Posterior vena cava (tissue), 2 donors: ENCODE data around the gene CCDC12. TPM values are rescaled to one million over a fixed set of nuclear protein-coding genes. Genes with fewer than 3 reads are reported as not detected.
A peak's percentile ranks its signal among the peaks of the same experiment; 100 is the strongest.

Experiments used
- DNase-seq: peaks from one replicate; pipeline ENCODE4 v3.0.0-alpha.2; 2020; ENCODE audit warnings: low spot score
- intact Hi-C, 2 donors: fragments of 100-400 bp; cut with DNase I; formaldehyde crosslinking; loops; one replicate each; pipeline versions ENCODE4 v1.14.1 to v1.14.2; 2022 to 2023
- total RNA-seq, 2 donors: library from RNA; stranded (reverse); fragmentation: NEBNext Ultra II Directional; extraction: Animal tissue kit (Norgen Biotek cat#: 25700); gene quantifications; one replicate each; pipeline ENCODE4 v1.2.1, GENCODE V29; 2021
- donor health status: DM: yes; HTN: yes; CAD: no.
- donor health status: DM: yes; HTN: yes; CAD: no.

Gene CCDC12
- total RNA-seq, 2 donors from 2014 or later, result 21.5 to 26.0 TPM

DNA sequence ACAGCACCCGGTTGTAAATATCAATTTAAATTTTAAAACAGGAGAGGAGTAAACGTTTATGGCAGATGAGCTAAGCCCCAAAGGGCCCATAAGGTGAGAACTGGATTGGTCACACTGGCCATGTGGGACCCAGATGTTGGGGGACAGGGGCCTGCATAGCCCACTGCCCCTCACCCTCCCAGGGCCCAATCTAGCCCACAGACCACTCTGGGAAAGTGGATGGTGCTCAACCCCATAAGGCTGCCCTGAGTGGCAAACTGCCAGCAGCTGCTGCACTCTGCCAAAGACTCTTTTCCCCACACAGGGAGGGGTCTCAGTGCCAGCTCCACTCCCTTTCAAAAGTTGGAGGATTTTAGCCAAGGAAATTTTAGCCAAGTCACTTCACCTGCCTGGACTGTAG lies 42.5 kb downstream of the CCDC12 start:
- intact Hi-C loops, result no loop called here
- peak; percentile 29 for DNase-seq

DNA sequence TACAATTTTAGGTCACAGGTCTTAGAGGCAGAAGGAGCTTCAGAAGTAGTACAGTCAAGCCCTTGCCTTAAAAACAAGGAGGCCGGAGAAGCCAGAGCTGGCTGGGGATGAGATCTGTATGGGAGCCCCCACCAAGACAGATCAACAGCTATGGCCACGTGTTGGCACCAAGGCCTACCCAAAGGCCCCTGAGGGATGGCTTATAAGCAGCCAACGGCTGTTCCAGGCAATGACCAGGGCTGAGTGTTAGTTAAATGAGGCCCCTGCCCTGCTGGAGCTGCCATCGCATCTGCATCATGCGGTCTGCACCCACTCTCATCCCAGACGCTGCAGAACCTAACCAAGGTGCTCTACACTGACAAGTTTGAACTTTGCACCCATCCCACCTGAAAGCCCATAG lies 43.3 kb downstream of the CCDC12 start:
- DNase-seq, result peak; percentile 48
- intact Hi-C loops, result no loop called here

DNA sequence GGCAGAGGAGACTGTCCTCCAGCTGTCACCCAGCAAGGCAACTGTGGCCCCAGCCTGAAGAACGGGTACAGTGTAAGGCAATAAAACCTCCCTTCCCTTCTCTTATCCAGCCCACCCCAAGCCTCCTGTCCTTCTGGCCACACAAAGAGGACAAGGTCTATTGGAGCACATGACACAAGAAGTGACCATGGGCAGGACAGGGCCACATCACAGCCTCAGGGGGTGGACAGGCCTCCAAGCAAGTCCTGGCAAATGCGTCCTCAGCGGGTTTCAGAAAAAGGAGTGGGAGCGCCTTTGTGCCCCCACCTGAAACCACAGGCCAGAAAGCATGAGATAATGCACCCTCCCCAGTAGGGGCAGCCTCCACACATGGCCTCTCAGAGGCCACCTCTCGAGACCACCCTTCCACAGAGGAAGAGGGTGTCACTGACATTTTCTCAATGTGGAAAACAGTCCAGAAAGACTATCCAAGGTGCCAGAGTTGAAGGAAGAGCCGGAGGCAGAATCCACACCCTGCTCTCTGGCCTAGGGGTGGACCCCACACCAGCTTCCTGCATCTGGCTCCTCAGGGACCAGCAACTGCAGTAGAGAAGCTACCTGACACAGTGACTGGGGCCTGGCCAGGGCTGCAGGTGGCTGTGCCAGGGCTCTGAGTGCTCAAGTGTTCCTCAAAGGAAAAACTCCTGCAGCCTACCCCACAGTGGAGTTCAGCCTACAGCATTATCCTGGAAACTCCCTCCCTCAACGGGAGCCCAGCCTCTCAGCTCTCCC lies 43.9 kb downstream of the CCDC12 start:
- DNase-seq, result peak; percentile 62
- intact Hi-C loops, result no loop called here

DNA sequence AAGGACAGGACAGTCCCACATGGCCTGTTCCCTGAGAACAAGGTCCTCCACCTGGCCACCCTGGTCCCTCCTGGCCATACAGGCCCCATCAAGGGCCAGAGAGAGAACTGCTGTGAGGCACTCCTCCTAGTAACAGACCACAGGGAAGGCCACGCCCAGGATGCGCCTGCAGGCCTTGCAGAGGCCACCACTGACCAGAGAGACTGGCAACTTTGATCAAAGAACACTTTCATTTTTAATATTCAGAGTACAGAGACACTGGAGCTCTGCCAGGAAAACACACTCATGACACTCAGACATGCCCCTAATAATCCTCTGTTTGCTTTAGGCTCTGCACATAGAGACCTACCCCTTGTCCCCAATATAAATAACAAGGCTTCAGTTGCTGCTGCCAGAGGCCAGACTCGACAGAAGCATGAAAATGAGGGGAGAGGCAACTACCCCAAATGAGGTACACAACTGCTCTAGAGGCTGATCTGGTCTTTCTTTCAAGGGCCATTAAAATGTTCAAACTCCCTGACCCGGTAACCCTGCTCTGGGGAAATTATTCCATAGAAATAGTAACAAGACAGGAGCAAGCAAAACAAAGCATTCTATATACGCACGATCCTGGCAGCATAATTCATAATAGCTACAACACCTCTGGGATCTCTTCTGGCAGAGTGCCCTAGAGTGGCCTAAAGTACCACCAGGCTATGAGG lies 44.8 kb downstream of the CCDC12 start:
- peak; percentile 90 for DNase-seq
- intact Hi-C loops, result no loop called here

DNA sequence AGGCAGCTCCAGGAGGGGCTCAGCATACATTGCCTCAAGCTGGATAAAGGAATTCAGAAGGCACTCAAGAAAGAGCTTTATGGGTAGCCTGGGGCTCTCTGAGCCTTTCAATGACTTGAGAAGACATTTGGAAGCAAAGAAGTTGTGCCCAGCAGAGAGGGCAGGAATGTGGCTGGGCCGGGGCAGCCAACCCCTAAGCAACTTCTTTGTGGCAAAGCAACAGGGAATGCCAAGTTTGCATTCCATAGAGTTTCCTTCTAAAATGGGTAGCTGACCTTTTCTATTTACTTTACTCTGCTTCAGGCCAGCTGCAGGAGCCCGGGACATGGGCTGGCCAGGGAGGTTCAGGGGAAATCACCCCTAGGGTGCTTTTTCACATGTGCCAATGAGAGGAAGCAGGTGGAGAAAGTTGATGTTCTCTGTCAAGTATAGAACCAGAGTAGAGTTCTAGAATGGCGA lies 45.6 kb downstream of the CCDC12 start:
- DNase-seq, result peak; percentile 26
- intact Hi-C loops, result no loop called here

DNA sequence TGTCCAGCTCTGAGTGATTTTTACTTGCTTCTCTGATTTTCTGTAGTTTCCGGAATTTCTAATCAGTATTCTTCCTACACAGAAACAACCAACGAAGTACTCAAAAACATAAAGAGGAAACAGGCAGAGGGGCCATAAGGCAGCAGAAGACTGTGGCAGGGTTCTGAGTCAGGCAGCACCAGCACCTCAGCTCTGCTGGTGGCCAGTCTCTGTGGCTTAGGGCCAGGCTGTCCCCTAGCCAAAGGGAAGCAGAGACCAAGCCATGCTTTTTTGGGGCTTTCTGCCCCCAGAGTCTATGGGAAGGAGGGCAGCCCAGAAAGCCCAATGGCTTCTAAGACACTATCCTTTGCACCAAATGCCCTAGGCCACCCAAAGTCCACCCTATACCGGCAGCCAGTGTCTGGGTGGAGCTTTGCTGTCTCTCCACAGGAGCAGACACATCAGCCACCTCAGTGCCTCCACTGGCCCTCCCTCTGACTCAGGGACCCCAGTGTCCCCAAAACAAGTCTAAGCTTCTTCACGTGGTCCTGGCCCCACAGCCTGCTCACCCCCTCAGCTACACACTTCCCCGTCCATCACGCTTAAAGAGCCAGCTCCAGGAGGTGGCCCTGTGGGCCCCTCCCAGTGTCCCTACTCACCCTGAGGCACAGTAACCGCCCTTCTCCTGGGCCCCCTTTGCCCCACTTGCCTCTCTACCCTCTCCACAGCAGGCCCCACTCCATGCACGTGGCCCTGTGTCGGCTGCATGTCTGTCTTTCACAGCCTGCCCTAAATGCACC lies 46.2 kb downstream of the CCDC12 start:
- intact Hi-C loops, result no loop called here
- peak; percentile 84 for DNase-seq

DNA sequence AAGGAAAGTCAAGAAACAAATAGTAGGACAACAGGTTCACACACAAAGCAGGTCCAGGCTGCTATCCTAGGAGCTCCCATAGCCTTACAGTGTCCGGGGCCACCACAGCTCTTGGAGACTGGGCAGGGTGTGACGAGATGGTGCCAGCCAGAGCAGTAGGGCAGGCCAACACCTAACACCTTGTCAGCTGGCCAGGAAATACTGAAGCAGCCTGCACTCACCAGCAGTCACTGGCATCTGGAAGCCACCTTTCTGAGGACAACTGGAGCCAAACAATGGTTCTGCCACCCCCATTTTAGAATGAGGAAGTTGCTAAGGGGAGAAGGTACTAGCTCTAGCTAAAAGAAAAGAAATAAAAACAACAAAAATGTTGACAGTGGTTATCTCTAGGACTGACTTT lies 47.2 kb downstream of the CCDC12 start:
- intact Hi-C loops, result loop anchor here in 1 of 2 donors (10.0 kb wide), 1 partner anchor 235 kb away; the partner anchor contains the start of gene SETD2
- DNase-seq, result peak; percentile 31

DNA sequence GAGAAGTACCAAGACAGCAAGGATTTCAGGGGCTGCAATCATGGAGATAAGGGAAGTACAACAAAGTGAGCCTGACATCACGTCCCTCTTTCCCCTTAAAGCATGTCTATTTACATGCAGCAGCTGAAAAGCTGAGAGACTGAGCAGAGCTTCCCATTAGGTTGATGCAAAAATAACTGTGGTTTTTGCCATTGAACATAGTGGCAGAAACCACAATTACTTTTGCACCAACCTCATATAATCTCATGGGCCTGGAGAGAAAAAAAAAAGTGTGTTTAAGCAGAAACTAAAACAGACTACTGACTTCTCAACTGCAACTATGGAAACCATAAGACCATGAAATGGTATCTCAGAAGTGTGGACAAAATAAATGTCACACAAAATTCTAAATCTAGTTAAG lies 48.3 kb downstream of the CCDC12 start:
- DNase-seq, result no peak
- intact Hi-C loops, result loop anchor here in 1 of 2 donors (10.0 kb wide), 1 partner anchor 237 kb away; the partner anchor contains the start of gene SETD2

DNA sequence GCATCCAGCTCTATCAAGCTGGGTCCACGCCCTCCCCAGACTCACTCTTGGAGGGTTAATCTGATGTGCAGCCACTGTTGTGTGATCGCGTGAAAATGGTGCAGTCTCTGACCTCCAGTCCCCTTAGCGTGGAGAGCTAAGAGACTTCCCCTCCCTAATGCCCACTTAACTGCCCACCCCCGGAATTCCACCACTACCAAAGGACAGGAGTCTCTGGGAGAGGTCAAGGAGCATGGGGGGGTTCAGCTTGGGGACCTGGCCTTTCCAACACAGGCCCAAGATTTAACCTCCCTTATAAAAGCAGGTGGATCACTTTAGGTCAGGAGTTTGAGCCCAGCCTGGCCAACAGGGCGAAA lies 48.8 kb downstream of the CCDC12 start:
- peak; percentile 57 for DNase-seq
- intact Hi-C loops, result loop anchor here in 1 of 2 donors (10.0 kb wide), 1 partner anchor 237 kb away; the partner anchor contains the start of gene SETD2

DNA sequence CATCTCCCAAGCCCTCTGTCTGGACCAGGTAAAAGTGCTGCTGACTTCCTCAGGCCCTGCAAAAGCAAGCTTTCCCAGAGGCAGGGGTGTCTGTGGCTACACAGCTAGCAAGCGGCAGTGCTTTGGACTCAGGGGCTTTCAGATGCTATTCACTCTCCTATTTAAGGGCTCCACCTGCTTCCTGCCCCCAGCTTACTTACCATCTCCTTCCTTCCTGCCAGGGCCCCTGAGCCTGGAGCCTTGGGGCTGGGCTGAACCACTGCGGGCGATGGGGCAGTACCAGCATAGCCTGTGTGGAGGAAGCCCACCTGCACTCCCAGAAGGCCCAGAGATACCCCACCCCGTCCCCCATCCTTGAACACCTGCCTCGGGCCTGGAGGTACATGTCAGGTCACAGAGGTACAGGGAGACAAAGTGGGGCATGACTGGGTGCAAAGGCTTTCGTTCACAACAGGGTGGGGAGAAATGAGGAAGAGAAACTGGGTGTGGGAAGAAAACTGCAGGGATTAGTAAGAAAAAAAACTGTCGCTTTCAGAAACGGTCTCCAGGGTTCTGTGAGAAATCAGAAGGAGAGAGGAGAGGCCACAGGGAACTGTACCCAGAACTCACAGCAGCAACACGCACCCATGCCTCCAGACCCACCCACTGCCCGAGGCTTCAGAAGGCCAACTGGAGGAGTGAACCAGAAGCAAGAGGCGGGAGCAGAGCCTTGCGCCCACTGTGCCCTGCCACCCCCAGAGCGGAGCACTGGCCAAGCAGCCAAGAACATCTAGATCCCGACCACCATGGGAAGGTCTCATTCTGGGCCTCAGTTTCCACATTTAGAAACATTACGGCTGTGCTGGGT lies 49.5 kb downstream of the CCDC12 start:
- peak; percentile 78 for DNase-seq
- intact Hi-C loops, result loop anchor here in 1 of 2 donors (10.0 kb wide), 1 partner anchor 238 kb away; the partner anchor contains the start of gene SETD2

DNA sequence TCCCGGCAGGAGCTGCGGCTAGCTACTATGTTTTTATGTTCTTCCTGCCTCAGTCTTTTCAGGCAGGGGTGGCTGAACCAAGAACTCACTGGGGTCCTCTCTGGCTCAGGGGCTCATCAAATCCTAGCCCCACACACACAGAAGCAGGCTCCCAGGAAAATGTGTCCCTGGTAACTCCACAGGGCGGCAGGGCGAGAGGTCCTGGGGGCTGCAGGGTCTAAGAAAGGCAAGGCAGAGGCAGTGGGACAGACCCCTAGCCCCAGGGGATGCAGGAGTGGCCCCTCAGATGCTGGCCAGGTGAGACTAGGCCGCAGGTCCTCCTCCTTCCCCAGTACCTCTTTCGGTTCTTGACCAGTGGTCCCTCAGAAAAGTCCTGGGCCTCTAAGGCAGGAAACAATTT lies 50.1 kb downstream of the CCDC12 start:
- no peak for DNase-seq
- intact Hi-C loops, result loop anchor here in 1 of 2 donors (10.0 kb wide), 1 partner anchor 238 kb away; the partner anchor contains the start of gene SETD2

DNA sequence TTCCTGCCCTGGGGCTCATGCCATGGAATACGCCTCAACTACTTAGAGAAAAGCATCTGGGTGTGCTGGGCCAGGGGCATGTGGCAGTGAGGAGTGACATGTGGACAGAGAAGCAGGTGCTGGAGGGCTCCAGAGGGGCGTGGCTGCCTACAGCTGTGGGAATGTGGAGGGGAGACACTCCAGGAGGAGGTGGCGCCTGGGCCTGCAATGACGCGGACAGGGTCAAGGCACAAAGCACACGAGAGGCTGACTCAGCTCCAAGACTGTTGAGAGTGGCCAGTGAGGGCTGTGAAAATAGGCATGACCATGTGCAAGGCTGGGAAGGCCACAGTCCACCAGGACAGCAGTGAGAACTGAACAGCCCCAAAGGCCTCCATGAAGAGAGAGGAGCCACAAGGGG lies 50.5 kb downstream of the CCDC12 start:
- intact Hi-C loops, result loop anchor here in 1 of 2 donors (10.0 kb wide), 1 partner anchor 239 kb away; the partner anchor contains the start of gene SETD2
- DNase-seq, result peak; percentile 78

DNA sequence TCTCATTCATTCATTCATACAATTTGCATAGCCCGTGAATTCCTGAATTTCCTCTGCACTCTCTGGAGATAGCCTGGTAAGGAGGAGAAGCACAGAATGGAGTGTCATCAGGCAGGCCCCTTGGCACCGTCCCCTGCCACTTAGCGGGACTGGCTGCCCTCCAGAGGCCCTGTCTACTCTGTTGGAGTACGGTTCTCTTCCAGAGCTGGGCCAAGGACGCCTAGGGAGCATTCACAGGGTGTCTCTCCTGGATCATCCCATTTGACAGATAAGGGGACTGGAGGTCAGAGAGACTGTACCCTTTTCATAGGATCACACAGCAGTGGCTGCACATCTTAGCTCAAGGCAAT lies 51.0 kb downstream of the CCDC12 start:
- intact Hi-C loops, result loop anchor here in 1 of 2 donors (10.0 kb wide), 1 partner anchor 239 kb away; the partner anchor contains the start of gene SETD2
- peak; percentile 72 for DNase-seq

DNA sequence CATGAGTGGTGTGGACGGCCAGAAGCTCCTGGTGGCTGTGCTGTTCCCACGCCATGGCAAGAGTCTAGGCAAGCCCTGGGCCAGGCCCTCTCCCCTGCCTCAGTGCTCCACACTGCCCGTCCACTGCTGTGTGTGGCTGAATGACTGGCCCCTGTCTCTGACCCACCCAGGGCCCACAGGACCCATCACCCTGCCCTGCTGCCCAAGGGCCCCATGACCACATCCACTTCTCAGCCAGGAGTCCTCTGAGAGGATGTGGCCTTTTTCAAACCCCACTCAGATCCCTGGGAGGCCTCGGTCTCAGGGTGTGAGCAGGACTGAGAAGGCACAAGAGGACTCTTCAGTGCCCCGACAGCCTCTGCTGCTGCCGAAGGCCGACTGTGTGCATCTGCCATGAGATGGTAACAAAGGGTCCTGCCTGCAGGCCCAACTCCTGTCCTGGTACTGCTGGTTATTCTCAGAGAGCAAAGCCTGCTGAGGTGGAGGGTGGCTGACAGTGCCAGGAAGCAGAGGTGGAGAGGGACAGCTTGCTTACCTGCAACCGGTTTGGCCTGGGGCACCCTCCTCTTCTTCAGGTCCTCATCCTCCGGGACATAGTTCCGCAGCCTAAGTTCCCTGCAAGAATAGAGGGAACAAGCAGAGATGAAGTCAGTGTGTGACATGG lies 51.5 kb downstream of the CCDC12 start:
- peak; percentile 70 for DNase-seq
- intact Hi-C loops, result loop anchor here (5.0 to 10.0 kb wide), 2 partner anchors 72 to 240 kb away; partner anchors contain the start of gene SETD2 (in 1 of the 2)

DNA sequence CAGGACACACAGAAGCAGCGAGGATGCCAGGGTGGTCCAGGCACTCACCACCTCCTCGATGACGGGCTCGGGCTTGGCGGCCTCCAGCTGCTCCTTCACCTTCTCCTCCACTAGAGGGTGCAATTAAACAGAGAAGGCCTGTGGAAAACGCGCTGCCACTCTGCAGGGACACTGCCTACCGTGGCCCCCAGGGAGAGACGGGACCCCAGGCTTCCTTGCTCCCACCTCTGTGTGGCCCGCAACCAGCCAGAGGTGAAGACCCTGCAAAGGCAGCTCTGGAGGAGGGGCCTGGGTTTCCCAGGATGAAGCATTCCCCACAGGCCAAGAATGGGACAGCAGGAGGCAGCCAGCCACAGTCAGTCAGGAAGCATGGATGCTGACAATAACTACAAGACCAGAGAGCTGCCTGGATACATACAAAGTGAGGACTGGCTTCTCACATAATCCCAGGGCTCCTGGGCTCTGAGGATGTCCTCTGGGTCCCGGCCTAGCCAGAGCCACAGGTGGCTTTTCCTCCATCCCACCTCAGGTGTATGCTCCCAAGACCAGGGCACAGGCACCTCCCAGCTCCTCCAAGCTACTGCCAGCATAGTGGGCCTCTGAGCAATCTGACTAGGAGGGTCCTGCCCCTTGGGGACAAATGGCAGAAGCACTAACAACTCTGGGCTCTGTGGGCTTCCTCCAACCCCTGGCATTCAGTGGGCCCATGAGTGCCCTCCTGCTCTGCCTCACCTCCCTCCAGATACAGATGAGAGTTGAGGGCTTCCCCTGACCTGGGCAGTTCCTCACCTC lies 52.8 kb downstream of the CCDC12 start:
- peak; percentile 81 for DNase-seq
- intact Hi-C loops, result loop anchor here (5.0 to 10.0 kb wide), 2 partner anchors 74 to 241 kb away; partner anchors contain the start of gene SETD2 (in 1 of the 2)

DNA sequence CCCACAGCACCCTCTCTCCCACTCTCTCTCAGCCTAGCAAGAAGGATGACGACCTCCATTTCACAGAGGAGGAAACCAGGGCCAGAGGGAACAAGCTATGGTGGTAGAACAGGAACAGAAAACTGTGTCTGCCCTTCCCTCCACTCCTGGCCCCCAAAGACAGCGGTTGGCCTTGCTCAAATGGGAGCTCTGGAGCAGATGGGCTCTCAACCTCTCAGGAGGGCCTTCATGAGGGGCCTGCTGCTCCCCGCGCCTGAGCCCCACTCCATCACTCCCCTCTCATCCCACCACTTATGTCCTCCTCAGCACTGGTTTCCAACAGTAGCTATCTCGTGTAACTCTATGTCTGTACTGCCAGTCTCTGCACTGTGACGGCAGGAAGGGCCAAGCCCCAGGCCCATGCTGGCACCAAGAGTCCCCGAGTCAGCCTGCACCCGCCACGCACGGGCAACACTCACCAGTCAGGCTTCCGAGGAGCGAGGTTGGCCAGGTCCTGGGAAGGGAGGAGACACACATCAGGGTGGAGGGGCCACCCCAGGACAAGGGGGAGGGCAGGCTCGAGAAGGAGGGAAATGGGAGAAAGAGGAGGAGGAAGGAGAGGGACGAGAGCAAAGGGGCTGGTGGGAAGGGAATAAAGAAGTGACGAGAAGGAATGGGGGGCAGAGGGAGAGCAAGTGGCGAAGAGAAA lies 53.5 kb downstream of the CCDC12 start:
- intact Hi-C loops, result loop anchor here (5.0 to 10.0 kb wide), 2 partner anchors 74 to 242 kb away; partner anchors contain the start of gene SETD2 (in 1 of the 2)
- peak; percentile 73 for DNase-seq
